ENCODE data around the gene OR6C2.
"Not testable (repeated sequence)": the region's sequence is repeated elsewhere in the genome, so short reads cannot be mapped to it uniquely, and the experiment has no call there.

Gene OR6C2

DNA sequence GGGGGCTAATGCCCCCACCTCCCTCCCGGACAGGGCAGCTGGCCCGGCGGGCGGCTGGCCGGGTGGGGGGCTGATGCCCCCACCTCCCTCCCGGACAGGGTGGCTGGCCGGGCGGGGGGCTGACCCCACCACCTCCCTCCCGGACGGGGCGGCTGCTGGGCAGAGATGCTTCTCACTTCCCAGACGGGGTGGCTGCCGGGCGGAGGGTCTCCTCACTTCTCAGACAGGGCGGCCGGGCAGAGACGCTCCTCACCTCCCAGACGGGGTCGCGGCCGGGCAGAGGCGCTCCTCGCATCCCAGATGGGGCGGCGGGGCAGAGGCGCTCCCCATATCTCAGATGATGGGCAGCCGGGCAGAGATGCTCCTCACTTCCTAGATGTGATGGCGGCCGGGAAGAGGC is 35.3 kb downstream of the OR6C2 start:
- DNase-seq, result not testable (repeated sequence)

DNA sequence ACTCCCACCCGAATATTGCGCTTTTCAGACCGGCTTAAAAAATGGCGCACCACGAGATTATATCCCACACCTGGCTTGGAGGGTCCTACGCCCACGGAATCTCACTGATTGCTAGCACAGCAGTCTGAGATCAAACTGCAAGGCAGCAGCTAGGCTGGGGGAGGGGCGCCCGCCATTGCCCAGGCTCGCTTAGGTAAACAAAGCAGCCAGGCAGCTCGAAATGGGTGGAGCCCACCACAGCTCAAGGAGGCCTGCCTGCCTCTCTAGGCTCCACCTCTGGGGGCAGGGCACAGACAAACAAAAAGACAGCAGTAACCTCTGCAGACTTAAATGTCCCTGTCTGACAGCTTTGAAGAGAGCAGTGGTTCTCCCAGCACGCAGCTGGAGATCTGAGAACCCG is 40.4 kb downstream of the OR6C2 start:
- not testable (repeated sequence) for DNase-seq

DNA sequence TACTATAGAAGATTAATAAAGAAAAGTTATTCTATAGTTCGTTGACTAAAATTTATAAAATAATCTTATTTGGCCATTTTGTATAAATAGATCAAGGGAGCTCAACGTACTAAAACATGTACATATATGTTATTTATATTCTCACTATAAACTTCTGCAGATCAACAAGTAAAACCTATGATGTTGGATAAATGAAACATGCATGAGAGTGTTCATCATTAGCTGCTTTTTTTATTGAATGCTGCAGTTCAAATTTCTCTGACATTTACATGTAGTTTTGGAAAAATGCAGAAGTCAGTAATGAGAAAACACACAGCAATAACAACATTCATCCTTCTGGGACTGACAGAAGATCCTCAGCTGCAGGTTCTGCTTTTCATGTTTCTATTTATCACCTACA is 48.2 kb downstream of the OR6C2 start, which contains the start of gene OR6C68:
TSS of gene OR6C68 (plus strand) at position 301 of the 400 bp plus-strand sequence. CDS start at position 301, 0 bp downstream.
- no peak for DNase-seq

DNA sequence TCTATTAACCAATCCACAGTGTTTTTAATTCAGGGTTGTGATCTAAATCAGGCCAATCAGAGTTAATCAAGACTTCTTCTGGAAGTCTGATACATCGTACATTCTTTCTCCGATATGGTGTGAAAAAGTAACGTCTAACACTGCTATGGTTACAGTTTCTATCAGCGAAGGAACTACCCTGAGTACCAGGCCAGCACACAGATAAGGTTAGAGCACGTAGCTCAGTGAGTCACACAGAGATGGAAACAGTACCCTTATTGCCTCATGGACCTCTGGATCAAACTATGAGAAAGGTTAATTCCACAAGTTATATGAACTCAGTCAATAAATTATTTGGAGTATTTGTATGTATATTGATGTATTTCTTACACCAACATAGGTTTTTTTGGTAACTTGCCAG is 51.6 kb downstream of the OR6C2 start:
- no peak for DNase-seq

DNA sequence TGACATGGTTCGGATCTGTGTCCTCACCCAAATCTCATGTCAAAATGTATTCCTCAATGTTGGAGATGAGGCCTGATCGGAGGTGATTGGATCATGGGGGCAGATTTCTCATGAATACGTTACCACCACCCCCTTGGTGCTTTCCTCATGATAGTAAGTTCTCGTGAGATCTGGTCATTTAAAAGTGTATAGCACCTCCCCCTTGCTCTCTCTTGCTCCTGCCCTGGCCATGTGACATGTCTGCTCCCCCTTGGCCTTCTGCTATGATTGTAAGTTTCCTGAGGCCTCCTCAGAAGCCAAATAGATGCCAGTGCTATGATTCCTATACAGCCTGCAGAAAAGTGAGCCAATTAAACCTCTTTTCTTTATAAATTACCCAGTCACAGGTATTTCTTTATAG is 55.4 kb downstream of the OR6C2 start:
- no peak for DNase-seq

GRCh38 chr12:55499810-55500252 is 56.0 kb downstream of the OR6C2 start:
- no peak for DNase-seq

- no peak for DNase-seq
Observed at GRCh38 chr12:55501601-55502000, 57.7 kb downstream of the OR6C2 start.
